AG08395 (cell line): Measurements from ENCODE around the gene MORN5.

Experiments
- DNase-seq: peaks from one replicate; pipeline ENCODE4 v3.0.0; 2012; ENCODE audit warnings: mixed read lengths, low spot score

MORN5 gene

GRCh38 chr9:122143876-122144405 lies 15.8 kb upstream of the MORN5 start:
- no peak for DNase-seq

GRCh38 chr9:122144836-122145591 lies 14.7 kb upstream of the MORN5 start:
- peak; percentile 42 for DNase-seq

GRCh38 chr9:122145592-122145863 lies 14.2 kb upstream of the MORN5 start:
- no peak for DNase-seq

- no peak for DNase-seq
These were observed 8.4 kb upstream of the MORN5 start for GRCh38 chr9:122151267-122151828.

GRCh38 chr9:122155796-122156195 lies 3.9 kb upstream of the MORN5 start:
- DNase-seq: no peak

GRCh38 chr9:122158202-122158601 lies 1.5 kb upstream of the MORN5 start:
- DNase-seq: peak; percentile 45

GRCh38 chr9:122159925-122160246 lies 178 bp downstream of the MORN5 start:
- no peak for DNase-seq

- no peak for DNase-seq
These were observed 2.7 kb downstream of the MORN5 start for GRCh38 chr9:122162415-122162814.

GRCh38 chr9:122164286-122164685 lies 4.6 kb downstream of the MORN5 start:
- DNase-seq: no peak

- no peak for DNase-seq
These were observed 8.6 kb downstream of the MORN5 start for GRCh38 chr9:122168356-122168755.

GRCh38 chr9:122172131-122172530 lies 12.4 kb downstream of the MORN5 start:
- DNase-seq: no peak

- no peak for DNase-seq
These were observed 14.0 kb downstream of the MORN5 start for GRCh38 chr9:122173670-122174069.

- no peak for DNase-seq
These were observed 17.2 kb downstream of the MORN5 start for GRCh38 chr9:122176916-122177315.

GRCh38 chr9:122179054-122179689 lies 19.5 kb downstream of the MORN5 start:
- no peak for DNase-seq

- DNase-seq: peak; percentile 52
These were observed 20.0 kb downstream of the MORN5 start for GRCh38 chr9:122179690-122180074.

- DNase-seq: peak; percentile 72
These were observed 20.9 kb downstream of the MORN5 start for GRCh38 chr9:122180633-122181032.

GRCh38 chr9:122183501-122183900 lies 23.8 kb downstream of the MORN5 start:
- DNase-seq: no peak

- DNase-seq: no peak
These were observed 24.8 kb downstream of the MORN5 start for GRCh38 chr9:122184551-122184950.

- no peak for DNase-seq
These were observed 26.6 kb downstream of the MORN5 start for GRCh38 chr9:122186301-122186700.

GRCh38 chr9:122186777-122187470 lies 27.2 kb downstream of the MORN5 start:
- DNase-seq: no peak

- DNase-seq: no peak
These were observed 28.7 kb downstream of the MORN5 start for GRCh38 chr9:122188369-122188768.

- DNase-seq: peak; percentile 77
These were observed 31.1 kb downstream of the MORN5 start for GRCh38 chr9:122190597-122191381.
